PC-3 (cell line): ENCODE data around the gene FCHO2. TPM values are rescaled to one million over a fixed set of nuclear protein-coding genes. Genes with fewer than 3 reads are reported as not detected.

Experiments
- ATAC-seq: fragments of 200-7000 bp; cut with Tn5 transposase; 2 replicates; pipeline ENCODE4 v1.9.1; 2020; ENCODE audit warnings: mild to moderate bottlenecking, moderate library complexity
- BruUV-seq: library from RNA; stranded (reverse); fragments of 400-500 nt; replicated peaks from 2 replicates; lab custom pipeline; 2021; lab: Mats Ljungman, UMichigan
- CTCF ChIA-PET: fragments of 300-600 bp; sonication (Branson Sonifier 250); formaldehyde crosslinking; loops from one replicate; lab custom pipeline; 2022; ENCODE audit warnings: antibody characterized with exemption; lab: Charles Lee
- POLR2A ChIA-PET: fragments of 300-600 bp; sonication (Branson Sonifier 250); formaldehyde crosslinking; loops from one replicate; lab custom pipeline; 2022; ENCODE audit warnings: antibody characterized with exemption; ENCODE audit not compliant: unreplicated experiment; lab: Charles Lee
- DNase-seq: peaks from one replicate; pipeline ENCODE4 v3.0.0-alpha.2; 2015
- H2AFZ ChIP-seq: fragments of 300-600 bp; sonication (generic); 2 replicates; pipeline ENCODE4 v1.6.0; 2016; ENCODE audit warnings: antibody characterized with exemption, low read length
- H3F3A ChIP-seq: fragments of 300-600 bp; sonication (generic); one replicate; pipeline ENCODE4 v1.6.0; 2017; ENCODE audit warnings: antibody characterized with exemption, low read length, control low read depth, mild to moderate bottlenecking; ENCODE audit not compliant: unreplicated experiment
- H3K27ac ChIP-seq: fragments of 300-600 bp; sonication (generic); 2 replicates; pipeline ENCODE4 v1.5.1; 2016; ENCODE audit warnings: mild to moderate bottlenecking, low read length
- H3K27me3 ChIP-seq: fragments of 300-600 bp; sonication (generic); 2 replicates; pipeline ENCODE4 v1.6.1; 2016; ENCODE audit warnings: low read length, mixed read lengths
- H3K36me3 ChIP-seq: fragments of 300-600 bp; sonication (generic); 2 replicates; pipeline ENCODE4 v1.6.1; 2016; ENCODE audit warnings: low read depth, mixed run types, low read length, mixed read lengths
- H3K4me1 ChIP-seq: fragments of 300-600 bp; sonication (generic); 2 replicates; pipeline ENCODE4 v1.5.1; 2016; ENCODE audit warnings: low read length; ENCODE audit not compliant: insufficient read depth
- H3K4me2 ChIP-seq: fragments of 300-600 bp; sonication (generic); 2 replicates; pipeline ENCODE4 v1.6.0; 2016; ENCODE audit warnings: low read length
- H3K4me3 ChIP-seq: fragments of 300-600 bp; sonication (generic); 2 replicates; pipeline ENCODE4 v1.5.1; 2016; ENCODE audit warnings: mild to moderate bottlenecking, low read length, mixed read lengths
- H3K79me2 ChIP-seq: fragments of 300-600 bp; sonication (generic); 2 replicates; pipeline ENCODE4 v1.6.1; 2017; ENCODE audit warnings: low read length, mixed read lengths
- H3K9ac ChIP-seq: fragments of 300-600 bp; sonication (generic); 2 replicates; pipeline ENCODE4 v1.6.0; 2016; ENCODE audit warnings: mild to moderate bottlenecking, low read length
- H3K9me2 ChIP-seq: fragments of 300-600 bp; sonication (generic); replicated peaks from 2 replicates; pipeline ENCODE4 v1.6.1; 2016; ENCODE audit warnings: mixed run types, low read length, mixed read lengths
- H3K9me3 ChIP-seq: fragments of 300-600 bp; sonication (generic); 2 replicates; pipeline ENCODE4 v1.6.1; 2016; ENCODE audit warnings: low read length, mixed read lengths
- H4K20me1 ChIP-seq: fragments of 300-600 bp; sonication (generic); 2 replicates; pipeline ENCODE4 v1.6.1; 2016; ENCODE audit warnings: low read length, mixed read lengths
- EZH2 ChIP-seq: fragments of 300-600 bp; sonication (generic); IDR thresholded peaks from one replicate; pipeline ENCODE4 v1.6.1; 2017; ENCODE audit warnings: antibody characterized with exemption, mild to moderate bottlenecking, low read length; ENCODE audit not compliant: unreplicated experiment
- EZH2phosphoT487 ChIP-seq: fragments of 300-600 bp; sonication (generic); IDR thresholded peaks from 2 replicates; pipeline ENCODE4 v1.6.1; 2018; ENCODE audit warnings: mild to moderate bottlenecking, antibody characterized with exemption, low read length, borderline replicate concordance
- intact Hi-C: fragments of 100-400 bp; cut with micrococcal nuclease; formaldehyde crosslinking; loops from 2 replicates; pipeline ENCODE4 v1.9.0; 2023
- total RNA-seq: library from RNA; depleted of rRNA; stranded (reverse); fragments of >200 nt; gene quantifications from 2 replicates; pipeline ENCODE4 v1.2.3, GENCODE V29; 2014
- TF ChIP-seq, protein P1 (sequence below): fragments of 300-600 bp; sonication (generic); conservative IDR thresholded peaks from 2 replicates; pipeline ENCODE4 v1.5.1; 2017; ENCODE audit warnings: antibody characterized with exemption, low read depth, mild to moderate bottlenecking, low read length

The FCHO2 gene
- total RNA-seq, 1 experiment from 2014 or later: 5.9 TPM

DNA sequence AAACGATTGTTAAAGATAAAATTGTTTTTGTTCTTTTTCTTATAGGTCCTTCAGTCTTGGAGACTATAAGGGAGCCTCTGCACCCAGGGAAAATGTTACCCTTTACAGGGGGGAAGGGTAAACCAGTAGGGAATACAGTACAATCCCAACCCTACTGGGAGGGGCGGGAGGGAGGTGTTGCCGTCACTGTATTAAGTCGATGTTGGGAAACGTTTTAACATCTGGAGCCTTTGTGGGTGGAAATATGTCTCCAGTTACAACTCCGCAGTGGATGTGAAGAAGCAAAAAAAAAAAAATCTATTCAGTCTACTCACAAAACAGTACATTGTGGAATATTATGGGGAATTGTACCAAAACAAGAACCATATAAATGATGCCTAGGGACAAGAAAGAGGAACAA is 47.2 kb upstream of the FCHO2 start:
- H3K27ac ChIP-seq: no peak overlapping the region
- CTCF ChIA-PET: no interaction called here
- BruUV-seq: TSS peak; percentile 20
- TF ChIP-seq EZH2phosphoT487 (no peak), EZH2 (no peak)
- TF ChIP-seq, protein P1, sequence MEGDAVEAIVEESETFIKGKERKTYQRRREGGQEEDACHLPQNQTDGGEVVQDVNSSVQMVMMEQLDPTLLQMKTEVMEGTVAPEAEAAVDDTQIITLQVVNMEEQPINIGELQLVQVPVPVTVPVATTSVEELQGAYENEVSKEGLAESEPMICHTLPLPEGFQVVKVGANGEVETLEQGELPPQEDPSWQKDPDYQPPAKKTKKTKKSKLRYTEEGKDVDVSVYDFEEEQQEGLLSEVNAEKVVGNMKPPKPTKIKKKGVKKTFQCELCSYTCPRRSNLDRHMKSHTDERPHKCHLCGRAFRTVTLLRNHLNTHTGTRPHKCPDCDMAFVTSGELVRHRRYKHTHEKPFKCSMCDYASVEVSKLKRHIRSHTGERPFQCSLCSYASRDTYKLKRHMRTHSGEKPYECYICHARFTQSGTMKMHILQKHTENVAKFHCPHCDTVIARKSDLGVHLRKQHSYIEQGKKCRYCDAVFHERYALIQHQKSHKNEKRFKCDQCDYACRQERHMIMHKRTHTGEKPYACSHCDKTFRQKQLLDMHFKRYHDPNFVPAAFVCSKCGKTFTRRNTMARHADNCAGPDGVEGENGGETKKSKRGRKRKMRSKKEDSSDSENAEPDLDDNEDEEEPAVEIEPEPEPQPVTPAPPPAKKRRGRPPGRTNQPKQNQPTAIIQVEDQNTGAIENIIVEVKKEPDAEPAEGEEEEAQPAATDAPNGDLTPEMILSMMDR: no peak
- intact Hi-C loops: no loop called here
- H3K79me2 ChIP-seq: no peaks in the 10 kb centered on the region
- peaks cover 33% of the 10 kb centered on the region for H3K36me3 ChIP-seq
- H3K9me3 ChIP-seq: no peaks in the 10 kb centered on the region
- no peak for DNase-seq
- no peaks in the 10 kb centered on the region for H3K4me1 ChIP-seq
- POLR2A ChIA-PET: no interaction called here
- no peak overlapping the region for H3K9ac ChIP-seq
- H3K27me3 ChIP-seq: no peaks in the 10 kb centered on the region
- ATAC-seq: no peak
- no peaks in the 10 kb centered on the region for H4K20me1 ChIP-seq
- no peaks in the 10 kb centered on the region for H3F3A ChIP-seq
- no peak overlapping the region for H2AFZ ChIP-seq
- no peak overlapping the region for H3K4me3 ChIP-seq
- no peaks in the 10 kb centered on the region for H3K9me2 ChIP-seq
- H3K4me2 ChIP-seq: no peak overlapping the region

GRCh38 chr5:72917371-72917776 is 38.5 kb upstream of the FCHO2 start:
- POLR2A ChIA-PET: no interaction called here
- intact Hi-C loops: no loop called here
- no peak overlapping the region for H2AFZ ChIP-seq
- no peaks in the 10 kb centered on the region for H3K9me2 ChIP-seq
- H3K4me3 ChIP-seq: no peak overlapping the region
- no peak overlapping the region for H3K4me2 ChIP-seq
- CTCF ChIA-PET: no interaction called here
- H3K4me1 ChIP-seq: no peaks in the 10 kb centered on the region
- no TSS peak for BruUV-seq
- no peak for DNase-seq
- ATAC-seq: no peak
- H3K36me3 ChIP-seq: no peaks in the 10 kb centered on the region
- no peaks in the 10 kb centered on the region for H3K79me2 ChIP-seq
- no peak overlapping the region for H3K27ac ChIP-seq
- TF ChIP-seq EZH2: no peak
- TF ChIP-seq, protein P1: no peak
- no peak for TF ChIP-seq EZH2phosphoT487
- H3K27me3 ChIP-seq: no peaks in the 10 kb centered on the region
- H3F3A ChIP-seq: no peaks in the 10 kb centered on the region
- no peaks in the 10 kb centered on the region for H3K9me3 ChIP-seq
- no peaks in the 10 kb centered on the region for H4K20me1 ChIP-seq
- H3K9ac ChIP-seq: no peak overlapping the region

- DNase-seq: peak; percentile 68
- Histone ChIP-seq H2AFZ (no peak overlapping the region), H3K9me2 (no peaks in the 10 kb centered on the region), H3K9ac (no peak overlapping the region), H3K9me3 (no peaks in the 10 kb centered on the region), H3K4me1 (no peaks in the 10 kb centered on the region), H3K36me3 (no peaks in the 10 kb centered on the region), H3K4me2 (no peak overlapping the region), H3K79me2 (no peaks in the 10 kb centered on the region), H3F3A (no peaks in the 10 kb centered on the region), H3K4me3 (no peak overlapping the region), H3K27me3 (no peaks in the 10 kb centered on the region), H4K20me1 (no peaks in the 10 kb centered on the region), H3K27ac (no peak overlapping the region)
- intact Hi-C loops: loop anchor here (2.0 to 5.0 kb wide), 3 partner anchors 36 to 281 kb away; partner anchors contain the start of gene FCHO2
- peak; percentile 85 for ATAC-seq
- BruUV-seq: no TSS peak
- TF ChIP-seq, protein P1: peak; percentile 73
- TF ChIP-seq EZH2: no peak
- TF ChIP-seq EZH2phosphoT487: no peak
- ChIA-PET POLR2A (no interaction called here), CTCF (interaction anchor here (0.6 to 1.1 kb wide), 6 partner anchors 20 to 555 kb away, joined by 3 to 6 read pairs (median 3); no protein-coding TSS in a partner anchor)
These were observed 34.9 kb upstream of the FCHO2 start for GRCh38 chr5:72920690-72921502.
